ENCODE results near the gene CXCL3. TPM values are rescaled to one million over a fixed set of nuclear protein-coding genes. Genes with fewer than 3 reads are reported as not detected.
A peak's percentile ranks its signal among the peaks of the same experiment; 100 is the strongest.

CXCL3 gene
- total RNA-seq, 1 donor from 2014 or later = 5.9 TPM

DNA sequence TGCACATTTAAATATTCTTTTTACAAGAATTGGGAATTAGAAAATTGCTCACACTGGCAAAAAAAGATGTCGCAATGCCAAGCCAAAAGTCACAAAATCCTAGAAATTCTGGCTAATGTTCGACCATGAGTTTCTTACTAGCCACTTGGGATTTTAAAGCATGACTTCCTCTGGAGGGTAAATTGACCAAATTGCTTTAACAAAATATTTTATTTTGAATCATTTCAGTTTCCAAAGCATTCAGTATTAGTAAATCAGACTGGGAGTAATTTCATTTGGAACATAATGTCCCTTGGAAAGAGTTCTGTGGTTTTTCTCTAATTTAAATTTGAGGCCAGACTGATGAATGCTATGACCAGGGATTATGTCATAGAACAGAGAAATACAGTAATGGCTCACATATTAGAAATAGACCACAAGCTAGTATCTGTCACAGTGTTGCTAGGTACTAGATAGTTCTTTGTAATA lies 32.4 kb downstream of the CXCL3 start:
- no peak for DNase-seq (ENCODE audit: extremely low spot score, unreplicated experiment)
- Mint-ChIP-seq H3K27ac (peak overlapping the region; percentile 21), H3K36me3 (no peaks in the 10 kb centered on the region), H3K4me1 (ENCODE audit: unreplicated experiment) (no peaks in the 10 kb centered on the region), H3K27me3 (no peaks in the 10 kb centered on the region), H3K9me3 (no peaks in the 10 kb centered on the region), H3K4me3 (no peak overlapping the region)
- TF ChIP-seq, protein P1, sequence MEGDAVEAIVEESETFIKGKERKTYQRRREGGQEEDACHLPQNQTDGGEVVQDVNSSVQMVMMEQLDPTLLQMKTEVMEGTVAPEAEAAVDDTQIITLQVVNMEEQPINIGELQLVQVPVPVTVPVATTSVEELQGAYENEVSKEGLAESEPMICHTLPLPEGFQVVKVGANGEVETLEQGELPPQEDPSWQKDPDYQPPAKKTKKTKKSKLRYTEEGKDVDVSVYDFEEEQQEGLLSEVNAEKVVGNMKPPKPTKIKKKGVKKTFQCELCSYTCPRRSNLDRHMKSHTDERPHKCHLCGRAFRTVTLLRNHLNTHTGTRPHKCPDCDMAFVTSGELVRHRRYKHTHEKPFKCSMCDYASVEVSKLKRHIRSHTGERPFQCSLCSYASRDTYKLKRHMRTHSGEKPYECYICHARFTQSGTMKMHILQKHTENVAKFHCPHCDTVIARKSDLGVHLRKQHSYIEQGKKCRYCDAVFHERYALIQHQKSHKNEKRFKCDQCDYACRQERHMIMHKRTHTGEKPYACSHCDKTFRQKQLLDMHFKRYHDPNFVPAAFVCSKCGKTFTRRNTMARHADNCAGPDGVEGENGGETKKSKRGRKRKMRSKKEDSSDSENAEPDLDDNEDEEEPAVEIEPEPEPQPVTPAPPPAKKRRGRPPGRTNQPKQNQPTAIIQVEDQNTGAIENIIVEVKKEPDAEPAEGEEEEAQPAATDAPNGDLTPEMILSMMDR (conservative IDR thresholded peaks at IDR 0.05) = no peak

DNA sequence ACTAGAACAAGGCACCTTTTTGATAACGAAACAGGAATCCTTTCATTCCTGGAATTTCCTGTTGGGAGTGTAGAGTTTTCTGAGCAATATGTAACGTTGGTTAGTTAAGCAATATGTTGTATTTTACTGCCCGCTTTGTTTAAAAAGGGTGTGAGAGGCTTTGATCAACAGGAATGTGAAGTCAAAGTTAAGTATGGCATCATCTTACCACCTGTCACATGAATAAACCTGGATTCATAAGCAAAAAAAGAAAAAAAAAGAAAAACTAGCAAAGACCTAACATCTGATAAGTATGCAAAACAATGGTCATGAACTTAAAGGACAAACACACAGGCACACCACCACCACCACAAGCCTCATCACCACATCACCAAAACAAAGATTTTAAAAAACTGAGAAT lies 33.0 kb downstream of the CXCL3 start:
- Mint-ChIP-seq H3K4me3 (no peak overlapping the region), H3K4me1 (ENCODE audit: unreplicated experiment) (no peaks in the 10 kb centered on the region), H3K27me3 (peaks cover 3% of the 10 kb centered on the region), H3K27ac (peak overlapping the region; percentile 21), H3K36me3 (no peaks in the 10 kb centered on the region), H3K9me3 (no peaks in the 10 kb centered on the region)
- TF ChIP-seq, protein P1 (conservative IDR thresholded peaks at IDR 0.05) = no peak
- no peak for DNase-seq (ENCODE audit: extremely low spot score, unreplicated experiment)

DNA sequence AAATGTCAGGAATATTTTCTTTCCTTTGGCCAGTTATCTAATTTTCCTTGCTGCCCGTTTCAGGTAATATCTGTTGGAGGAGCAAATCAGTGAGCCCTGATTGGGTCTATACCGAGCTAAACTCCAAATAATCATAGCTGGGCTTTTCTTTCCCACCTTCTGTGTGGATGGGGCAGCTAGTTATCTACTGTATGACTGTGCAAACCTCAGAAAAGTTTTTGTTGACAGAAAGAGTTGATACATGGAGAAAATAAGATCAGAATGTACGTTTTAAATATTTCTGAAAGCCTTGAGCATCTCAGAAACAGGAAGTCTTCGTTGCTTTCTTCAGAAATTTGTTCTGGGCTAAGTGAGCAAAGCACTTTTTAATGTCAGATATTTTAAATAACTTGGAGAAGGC lies 33.8 kb downstream of the CXCL3 start:
- DNase-seq (ENCODE audit: extremely low spot score, unreplicated experiment) = no peak
- Mint-ChIP-seq H3K36me3 (no peaks in the 10 kb centered on the region), H3K4me1 (ENCODE audit: unreplicated experiment) (no peaks in the 10 kb centered on the region), H3K27ac (no peak overlapping the region), H3K4me3 (no peak overlapping the region), H3K27me3 (peaks cover 11% of the 10 kb centered on the region), H3K9me3 (no peaks in the 10 kb centered on the region)
- TF ChIP-seq, protein P1 (conservative IDR thresholded peaks at IDR 0.05) = no peak

DNA sequence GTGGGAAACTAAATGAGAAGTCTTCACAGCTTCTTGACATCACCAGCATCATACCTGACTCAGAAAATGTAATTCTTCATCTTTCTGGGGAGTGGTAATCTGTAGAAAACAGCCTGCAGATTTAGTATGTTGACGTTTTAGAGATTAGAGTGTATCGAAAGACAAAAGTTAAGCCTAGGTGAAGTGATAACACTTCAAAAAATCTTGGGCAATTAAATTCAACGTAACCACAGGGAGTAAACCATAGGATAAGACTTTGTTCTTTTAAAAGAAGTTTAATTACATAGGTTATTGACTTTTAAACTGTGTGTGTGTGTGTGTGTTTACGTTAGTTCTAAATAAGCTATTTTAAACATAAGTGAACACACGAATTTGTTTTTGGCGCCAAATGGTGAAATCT lies 38.2 kb downstream of the CXCL3 start:
- H3K4me3 Mint-ChIP-seq = no peak overlapping the region
- no peak for DNase-seq (ENCODE audit: extremely low spot score, unreplicated experiment)
- H3K27ac Mint-ChIP-seq = no peak overlapping the region
- H3K4me1 Mint-ChIP-seq (ENCODE audit: unreplicated experiment) = peaks cover 9% of the 10 kb centered on the region
- H3K9me3 Mint-ChIP-seq = no peaks in the 10 kb centered on the region
- TF ChIP-seq, protein P1 (conservative IDR thresholded peaks at IDR 0.05) = no peak
- peaks cover 44% of the 10 kb centered on the region for H3K27me3 Mint-ChIP-seq
- H3K36me3 Mint-ChIP-seq = no peaks in the 10 kb centered on the region

DNA sequence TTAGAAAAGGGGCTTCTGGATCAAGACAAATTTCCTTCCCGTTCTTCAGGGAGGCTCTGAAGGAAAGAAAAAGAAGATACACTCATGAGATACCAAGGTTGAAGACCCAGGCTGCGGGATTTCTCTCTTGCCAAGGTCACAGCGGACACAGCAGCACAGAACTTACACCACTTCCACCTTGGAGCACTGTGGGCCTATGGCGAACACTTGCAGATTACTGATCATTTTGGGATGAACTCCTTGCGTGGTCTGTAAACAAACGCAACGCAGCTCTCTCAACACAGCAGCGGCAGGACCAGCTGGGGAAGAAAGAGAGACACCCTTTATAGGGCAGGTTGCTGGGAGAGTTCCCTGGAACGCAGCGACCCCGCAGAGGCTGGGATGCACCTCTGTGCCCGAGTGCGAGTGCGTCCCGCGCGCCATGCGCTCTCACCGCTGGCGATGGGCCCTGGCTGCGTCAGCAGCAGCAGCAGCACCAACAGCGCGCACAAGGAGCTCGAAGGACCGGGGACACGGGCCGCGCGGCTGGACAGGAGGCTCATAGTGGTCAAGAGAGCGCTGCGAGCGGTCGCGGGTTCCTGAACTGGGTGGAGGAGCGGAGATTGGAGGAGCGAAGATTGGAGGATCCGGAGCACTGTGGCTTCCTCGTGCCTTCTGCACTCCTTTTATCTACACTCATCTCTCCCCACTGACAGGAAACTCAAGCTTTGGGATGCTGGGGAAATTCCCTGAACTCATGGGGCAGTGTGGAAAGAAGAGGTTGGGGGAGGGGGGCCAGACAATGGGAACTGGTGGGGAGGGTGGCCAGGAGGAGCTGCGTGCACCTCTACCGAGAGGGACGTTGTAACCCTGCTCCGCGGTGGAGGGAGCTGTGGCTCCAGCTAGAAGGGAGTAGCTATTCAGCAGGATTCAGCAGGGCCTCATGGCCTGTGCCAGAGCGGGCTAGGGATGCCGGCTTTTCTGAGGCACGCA lies 40.2 kb downstream of the CXCL3 start, which contains the start of gene CXCL5:
CXCL5 (minus strand) TSS at position 638 of the 972 bp plus-strand sequence; CDS start at position 542, 96 bp downstream.
- Mint-ChIP-seq H3K9me3 (no peaks in the 10 kb centered on the region), H3K27me3 (peaks cover 56% of the 10 kb centered on the region), H3K36me3 (no peaks in the 10 kb centered on the region), H3K4me1 (ENCODE audit: unreplicated experiment) (peaks cover 9% of the 10 kb centered on the region), H3K4me3 (peak within 1 kb of the TSS; percentile 87), H3K27ac (peak within 1 kb of the TSS; percentile 23)
- no peak for DNase-seq (ENCODE audit: extremely low spot score, unreplicated experiment)
- TF ChIP-seq, protein P1 (conservative IDR thresholded peaks at IDR 0.05) = no peak

Measured in type B pancreatic cell (in vitro differentiated cells).